ENCODE results near the gene DDX41. TPM values are rescaled to one million over a fixed set of nuclear protein-coding genes. Genes with fewer than 3 reads are reported as not detected.
A peak's percentile ranks its signal among the peaks of the same experiment; 100 is the strongest.

The DDX41 gene
- total and polyA plus RNA-seq, 2 donors (not counting 1 experiment from before 2014, with no cell fraction given), result 110 to 168 TPM

- H3K27ac Mint-ChIP-seq, result no peak overlapping the region
- ChIA-PET POLR2A (no interaction called here), CTCF (interaction anchor here (1.2 to 2.4 kb wide), 4 partner anchors 16 to 82 kb away, joined by 3 to 10 read pairs (median 7); no protein-coding TSS in a partner anchor)
- ATAC-seq (ENCODE audit: low read depth), result peak; percentile 60
- Histone ChIP-seq H3K27me3 (replicated peaks in 1 of 4; ENCODE audit: control extremely low read depth in 1 of 4, control insufficient read depth in 3 of 4, insufficient read depth in 4 of 4, low read length in 3 of 4) (peaks cover 0 to 24% (median 7%) of the 10 kb centered on the region in 4 experiments), H3K36me3 (replicated peaks in 1 of 2; ENCODE audit: control extremely low read depth in 1 of 2, control insufficient read depth in 1 of 2, extremely low read depth in 1 of 2, insufficient read depth in 2 of 2, low read length in 1 of 2) (no peaks in the 10 kb centered on the region), H3K9ac (ENCODE audit: low read length) (peak overlapping the region; percentile 57), H4K20me1 (ENCODE audit: control insufficient read depth, insufficient read depth, low read length, poor library complexity, severe bottlenecking) (peaks cover 11% of the 10 kb centered on the region), H3K79me2 (ENCODE audit: control insufficient read depth, insufficient read depth, low read length) (no peaks in the 10 kb centered on the region), H3K4me3 (ENCODE audit: control extremely low read depth in 1 of 5, extremely low read depth in 1 of 5, insufficient read depth in 1 of 5, low read depth in 2 of 5, low read length in 4 of 5) (peak overlapping the region in 3 of 5 experiments; percentile 41 to 60 (median 49)), H3K9me3 (ENCODE audit: control extremely low read depth in 1 of 3, control insufficient read depth in 2 of 3, insufficient read depth in 1 of 3, low read length in 2 of 3) (no peaks in the 10 kb centered on the region), H3K4me2 (replicated peaks; ENCODE audit: low read depth, low read length, poor library complexity, severe bottlenecking) (peak overlapping the region; percentile 96), H2AFZ (ENCODE audit: insufficient read depth, low read depth, low read length, poor library complexity, severe bottlenecking) (peak overlapping the region; percentile 65), H3K4me1 (ENCODE audit: control insufficient read depth in 2 of 2, insufficient read depth in 2 of 2, low read length in 2 of 2) (peaks cover 7 to 15% of the 10 kb centered on the region in 2 donors), H3K27ac (ENCODE audit: low read length in 2 of 2) (no peak overlapping the region)
- intact Hi-C loops (cut with micrococcal nuclease), result no loop called here
- H3K4me1 Mint-ChIP-seq, result peaks cover 17% of the 10 kb centered on the region
- TF ChIP-seq EZH2 (IDR thresholded peaks at IDR 0.05; ENCODE audit: borderline replicate concordance, insufficient read depth, low read depth, low read length, poor library complexity, severe bottlenecking), result peak; percentile 76
- TF ChIP-seq CTCF (IDR thresholded peaks at IDR 0.05), result no peak
- under 1% methylated on average over 86 of the region's 93 CpGs for WGBS (ENCODE audit: insufficient coverage)
- H3K4me3 Mint-ChIP-seq, result peak overlapping the region; percentile 81
- peaks cover 13% of the 10 kb centered on the region for H3K27me3 Mint-ChIP-seq
- no peaks in the 10 kb centered on the region for H3K9me3 Mint-ChIP-seq (ENCODE audit: insufficient read depth)
- peak; percentile 62 for DNase-seq
These were observed 44.0 kb downstream of the DDX41 start for GRCh38 chr5:177472460-177473442.

Measured in B cell (primary cell).